ENCODE measurements around the gene CTBP1.
A peak's percentile ranks its signal among the peaks of the same experiment; 100 is the strongest.

CTBP1 gene

DNA sequence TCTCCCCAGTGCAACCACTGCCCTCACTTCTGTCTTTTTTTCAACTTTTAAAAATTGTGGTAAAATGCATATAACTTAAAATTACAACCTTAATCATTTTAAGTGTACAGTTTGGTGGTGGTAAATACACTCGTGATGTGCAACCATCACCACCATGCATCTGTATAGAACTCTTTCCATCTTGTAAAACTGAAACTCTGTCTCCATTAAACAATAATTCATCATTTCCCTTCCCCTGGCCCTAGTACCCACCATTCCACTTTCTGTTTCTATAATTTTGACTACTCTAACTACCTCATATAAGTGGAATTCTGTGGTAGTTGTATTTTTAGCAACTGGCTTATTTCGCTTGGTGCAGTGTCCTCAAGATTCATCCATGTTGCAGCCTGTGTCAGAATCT is 6.8 kb upstream of the CTBP1 start:
- Mint-ChIP-seq H3K36me3 (ENCODE audit: low read depth) (peaks cover 50% of the 10 kb centered on the region), H3K4me1 (no peaks in the 10 kb centered on the region), H3K27ac (no peak overlapping the region), H3K9me3 (peaks cover 94% of the 10 kb centered on the region), H3K27me3 (ENCODE audit: low read depth, poor library complexity) (peaks cover 40% of the 10 kb centered on the region), H3K4me3 (no peak overlapping the region)
- no peak for DNase-seq
- TF ChIP-seq, protein P1, sequence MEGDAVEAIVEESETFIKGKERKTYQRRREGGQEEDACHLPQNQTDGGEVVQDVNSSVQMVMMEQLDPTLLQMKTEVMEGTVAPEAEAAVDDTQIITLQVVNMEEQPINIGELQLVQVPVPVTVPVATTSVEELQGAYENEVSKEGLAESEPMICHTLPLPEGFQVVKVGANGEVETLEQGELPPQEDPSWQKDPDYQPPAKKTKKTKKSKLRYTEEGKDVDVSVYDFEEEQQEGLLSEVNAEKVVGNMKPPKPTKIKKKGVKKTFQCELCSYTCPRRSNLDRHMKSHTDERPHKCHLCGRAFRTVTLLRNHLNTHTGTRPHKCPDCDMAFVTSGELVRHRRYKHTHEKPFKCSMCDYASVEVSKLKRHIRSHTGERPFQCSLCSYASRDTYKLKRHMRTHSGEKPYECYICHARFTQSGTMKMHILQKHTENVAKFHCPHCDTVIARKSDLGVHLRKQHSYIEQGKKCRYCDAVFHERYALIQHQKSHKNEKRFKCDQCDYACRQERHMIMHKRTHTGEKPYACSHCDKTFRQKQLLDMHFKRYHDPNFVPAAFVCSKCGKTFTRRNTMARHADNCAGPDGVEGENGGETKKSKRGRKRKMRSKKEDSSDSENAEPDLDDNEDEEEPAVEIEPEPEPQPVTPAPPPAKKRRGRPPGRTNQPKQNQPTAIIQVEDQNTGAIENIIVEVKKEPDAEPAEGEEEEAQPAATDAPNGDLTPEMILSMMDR (IDR thresholded peaks at IDR 0.05): no peak

DNA sequence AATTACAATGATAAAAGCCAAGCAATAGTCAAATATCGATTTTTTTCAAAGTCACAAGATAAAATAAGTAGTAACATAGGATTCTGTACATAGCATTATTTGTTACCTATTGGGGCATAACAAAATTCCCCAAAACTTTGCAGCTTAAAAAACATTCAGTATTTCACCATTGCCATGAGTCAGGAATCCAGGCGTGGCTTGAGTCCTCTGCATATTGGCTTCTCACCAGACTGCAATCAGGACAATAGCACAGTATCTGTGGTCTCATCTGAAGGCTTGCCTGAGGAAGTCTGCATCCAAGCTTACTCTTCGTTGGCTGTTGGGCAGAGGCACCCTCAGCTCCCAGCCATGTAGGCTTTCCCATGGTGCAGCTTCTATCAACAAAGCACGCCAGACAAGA is 6.2 kb upstream of the CTBP1 start:
- Mint-ChIP-seq H3K9me3 (peaks cover 94% of the 10 kb centered on the region), H3K36me3 (ENCODE audit: low read depth) (peaks cover 52% of the 10 kb centered on the region), H3K4me3 (no peak overlapping the region), H3K4me1 (no peaks in the 10 kb centered on the region), H3K27ac (no peak overlapping the region), H3K27me3 (ENCODE audit: low read depth, poor library complexity) (peaks cover 36% of the 10 kb centered on the region)
- TF ChIP-seq, protein P1 (IDR thresholded peaks at IDR 0.05): no peak
- DNase-seq: no peak

DNA sequence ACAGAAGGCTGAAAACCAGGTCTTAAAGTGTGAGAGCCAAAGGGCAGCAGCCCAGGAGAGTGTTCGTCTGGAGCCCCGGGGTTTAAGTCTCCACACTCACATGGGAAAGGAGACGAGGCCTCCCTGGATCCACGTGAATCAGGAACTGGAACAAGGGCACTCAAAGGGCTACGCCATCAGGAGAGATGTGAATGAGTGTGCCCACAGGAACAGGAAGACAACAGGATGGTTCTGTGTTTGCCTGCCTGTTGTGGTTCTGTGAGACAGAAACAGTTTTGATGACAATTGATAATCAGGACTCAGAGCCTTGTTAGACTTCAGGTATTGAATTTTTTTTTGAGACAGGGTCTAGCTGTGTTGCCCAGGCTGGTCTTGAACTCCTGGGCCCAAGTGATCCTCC is 4.9 kb upstream of the CTBP1 start:
- Mint-ChIP-seq H3K36me3 (ENCODE audit: low read depth) (peaks cover 56% of the 10 kb centered on the region), H3K27me3 (ENCODE audit: low read depth, poor library complexity) (peaks cover 26% of the 10 kb centered on the region), H3K4me3 (no peak overlapping the region), H3K27ac (no peak overlapping the region), H3K9me3 (peaks cover 88% of the 10 kb centered on the region), H3K4me1 (no peaks in the 10 kb centered on the region)
- TF ChIP-seq, protein P1 (IDR thresholded peaks at IDR 0.05): no peak
- DNase-seq: no peak

DNA sequence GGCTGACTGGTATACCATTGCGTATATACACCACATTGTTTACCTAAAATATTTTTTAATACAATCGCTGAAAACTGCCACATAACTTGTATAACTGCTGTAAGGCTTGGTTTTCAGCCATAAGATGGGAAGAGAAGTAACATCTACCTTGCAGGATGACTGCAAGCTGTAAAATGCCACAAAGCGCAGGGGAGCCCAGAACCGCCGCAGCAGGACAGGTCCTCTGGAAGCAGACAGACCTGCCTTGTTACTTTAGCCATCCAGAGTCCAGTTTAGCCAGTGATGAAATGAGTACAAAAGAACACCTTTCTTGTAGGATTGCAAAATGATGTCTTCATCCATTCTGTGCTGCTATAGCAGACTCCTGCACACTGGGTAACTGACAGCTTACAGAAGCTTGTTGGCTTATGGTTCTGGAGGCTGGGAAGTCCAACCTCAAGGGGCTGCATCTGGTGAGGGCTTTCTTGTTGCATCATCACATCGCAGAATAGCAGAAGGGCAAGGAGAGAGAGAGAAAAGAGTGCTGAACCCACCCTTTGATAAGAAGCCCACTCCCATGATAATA is 4.1 kb upstream of the CTBP1 start:
- Mint-ChIP-seq H3K9me3 (peaks cover 81% of the 10 kb centered on the region), H3K4me1 (no peaks in the 10 kb centered on the region), H3K36me3 (ENCODE audit: low read depth) (peaks cover 56% of the 10 kb centered on the region), H3K27me3 (ENCODE audit: low read depth, poor library complexity) (peaks cover 22% of the 10 kb centered on the region), H3K27ac (no peak overlapping the region), H3K4me3 (peak overlapping the region; percentile 9)
- TF ChIP-seq, protein P1 (IDR thresholded peaks at IDR 0.05): no peak
- DNase-seq: no peak

DNA sequence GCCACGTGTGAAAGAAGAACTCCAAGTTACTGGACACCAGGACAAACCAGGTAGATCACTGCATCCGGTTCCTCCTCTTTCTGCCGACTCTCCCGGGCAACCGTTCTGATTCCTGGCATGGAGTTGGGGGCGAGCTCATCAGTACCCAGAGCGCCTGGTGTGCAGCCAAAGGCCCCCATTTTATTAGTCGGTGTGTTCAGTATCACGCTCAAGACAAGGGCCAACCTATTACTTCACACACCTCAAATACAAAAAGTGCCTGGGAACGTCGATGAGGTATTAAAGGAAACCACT is 2.8 kb upstream of the CTBP1 start:
- no peak for DNase-seq
- Mint-ChIP-seq H3K4me3 (peak overlapping the region; percentile 66), H3K27me3 (ENCODE audit: low read depth, poor library complexity) (peaks cover 17% of the 10 kb centered on the region), H3K4me1 (peaks cover 6% of the 10 kb centered on the region), H3K36me3 (ENCODE audit: low read depth) (peaks cover 56% of the 10 kb centered on the region), H3K27ac (no peak overlapping the region), H3K9me3 (peaks cover 70% of the 10 kb centered on the region)
- TF ChIP-seq, protein P1 (IDR thresholded peaks at IDR 0.05): no peak

DNA sequence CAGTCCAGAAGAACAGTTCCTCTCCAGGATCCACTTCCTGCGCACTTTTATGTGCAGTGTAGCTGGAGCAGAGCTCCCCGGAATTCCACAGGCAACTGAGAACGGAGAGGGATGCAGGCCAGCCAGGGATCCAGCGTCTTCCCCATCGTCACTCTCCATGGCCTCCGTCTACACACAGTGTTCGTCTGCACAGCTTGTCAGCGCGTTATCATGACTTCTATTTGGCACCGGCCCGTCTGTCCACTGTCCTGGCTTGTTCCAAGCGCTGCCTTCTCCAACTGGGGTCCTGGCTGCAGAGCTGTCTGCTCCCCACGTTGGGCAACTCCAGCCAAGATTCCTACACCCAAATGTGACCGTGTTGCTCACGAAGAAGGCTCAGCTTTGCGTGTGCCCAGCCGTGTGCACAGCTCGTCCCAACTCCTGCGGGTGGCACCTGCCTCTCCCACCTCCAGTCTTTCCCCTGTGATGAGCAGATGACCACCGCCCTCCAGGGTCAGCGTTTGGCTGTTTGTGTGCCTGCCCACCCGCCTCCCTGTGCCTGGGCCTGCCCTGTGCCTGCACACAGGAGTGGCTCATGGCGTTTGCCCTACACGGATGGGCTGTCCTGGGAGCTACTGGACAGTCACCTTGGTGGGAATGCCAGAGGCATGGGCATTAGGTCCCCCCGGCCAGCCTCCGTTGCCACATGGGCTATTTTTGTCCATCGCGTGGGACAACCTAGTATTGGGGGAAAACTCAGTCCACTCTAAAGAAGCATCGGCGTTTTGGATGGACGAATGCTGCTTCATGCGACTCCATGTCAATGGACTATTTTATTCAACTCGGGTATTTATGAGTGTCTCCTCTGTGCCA is 2.2 kb upstream of the CTBP1 start:
- TF ChIP-seq, protein P1 (IDR thresholded peaks at IDR 0.05): no peak
- Mint-ChIP-seq H3K27ac (no peak overlapping the region), H3K9me3 (peaks cover 64% of the 10 kb centered on the region), H3K4me1 (peaks cover 12% of the 10 kb centered on the region), H3K4me3 (peak overlapping the region; percentile 70), H3K36me3 (ENCODE audit: low read depth) (peaks cover 56% of the 10 kb centered on the region), H3K27me3 (ENCODE audit: low read depth, poor library complexity) (peaks cover 16% of the 10 kb centered on the region)
- no peak for DNase-seq
